Loucy (cell line): Measurements from ENCODE around the gene SLX4IP.

Source experiments
- EZH2phosphoT487 ChIP-seq: fragments of 200-600 bp; IDR thresholded peaks from 2 replicates; pipeline ENCODE4 v1.6.1; 2018; ENCODE audit warnings: antibody characterized with exemption, mild to moderate bottlenecking, moderate library complexity, borderline replicate concordance
- TF ChIP-seq, protein P1 (sequence below): fragments of 200-600 bp; sonication (generic); conservative IDR thresholded peaks from 2 replicates; pipeline ENCODE4 v1.5.1; 2014; ENCODE audit warnings: mild to moderate bottlenecking, antibody characterized with exemption, low read length

DNA sequence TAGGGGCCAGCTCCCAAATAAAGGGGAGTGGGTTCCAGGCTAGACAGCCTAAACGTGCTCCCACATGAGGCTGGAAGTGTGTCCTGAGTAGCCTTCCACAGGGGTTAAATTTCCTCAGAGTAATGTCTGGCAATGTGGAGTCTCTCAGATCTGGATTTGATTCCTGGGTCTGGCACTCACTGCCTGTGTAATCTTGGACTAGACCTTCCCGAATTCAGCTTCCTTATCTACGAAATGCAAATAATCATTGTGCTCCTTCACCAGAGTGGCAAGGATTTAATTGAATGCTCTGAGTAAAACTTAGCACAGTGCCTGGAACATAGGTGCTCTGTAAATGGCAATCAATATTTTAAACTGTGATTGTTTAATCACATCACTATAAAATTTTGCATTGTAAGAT lies 114.4 kb downstream of the SLX4IP start:
- TF ChIP-seq, protein P1, sequence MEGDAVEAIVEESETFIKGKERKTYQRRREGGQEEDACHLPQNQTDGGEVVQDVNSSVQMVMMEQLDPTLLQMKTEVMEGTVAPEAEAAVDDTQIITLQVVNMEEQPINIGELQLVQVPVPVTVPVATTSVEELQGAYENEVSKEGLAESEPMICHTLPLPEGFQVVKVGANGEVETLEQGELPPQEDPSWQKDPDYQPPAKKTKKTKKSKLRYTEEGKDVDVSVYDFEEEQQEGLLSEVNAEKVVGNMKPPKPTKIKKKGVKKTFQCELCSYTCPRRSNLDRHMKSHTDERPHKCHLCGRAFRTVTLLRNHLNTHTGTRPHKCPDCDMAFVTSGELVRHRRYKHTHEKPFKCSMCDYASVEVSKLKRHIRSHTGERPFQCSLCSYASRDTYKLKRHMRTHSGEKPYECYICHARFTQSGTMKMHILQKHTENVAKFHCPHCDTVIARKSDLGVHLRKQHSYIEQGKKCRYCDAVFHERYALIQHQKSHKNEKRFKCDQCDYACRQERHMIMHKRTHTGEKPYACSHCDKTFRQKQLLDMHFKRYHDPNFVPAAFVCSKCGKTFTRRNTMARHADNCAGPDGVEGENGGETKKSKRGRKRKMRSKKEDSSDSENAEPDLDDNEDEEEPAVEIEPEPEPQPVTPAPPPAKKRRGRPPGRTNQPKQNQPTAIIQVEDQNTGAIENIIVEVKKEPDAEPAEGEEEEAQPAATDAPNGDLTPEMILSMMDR = no peak
- no peak for TF ChIP-seq EZH2phosphoT487
